Left renal pelvis (tissue), 4 donors: ENCODE results near the gene OPN3. TPM values are rescaled to one million over a fixed set of nuclear protein-coding genes. Genes with fewer than 3 reads are reported as not detected.

ENCODE experiments used
- DNase-seq, 4 donors: peaks; one replicate each; pipeline ENCODE4 v3.0.0-alpha.2; 2013; ENCODE audit warnings: low read depth in 4 of 4, low spot score in 3 of 4
- polyA plus RNA-seq, 4 donors: library from polyadenylated mRNA; unstranded; fragments of 120-200 nt; gene quantifications; one replicate each; pipeline ENCODE4 v1.2.1, GENCODE V29; 2013; ENCODE audit not compliant: insufficient read length in 4 of 4

The OPN3 gene
- polyA plus RNA-seq, 4 donors = 21.1 to 50.5 (median 47.0) TPM

- DNase-seq = no peak
These were observed 7.5 kb upstream of the OPN3 start for GRCh38 chr1:241647658-241648057.

DNA sequence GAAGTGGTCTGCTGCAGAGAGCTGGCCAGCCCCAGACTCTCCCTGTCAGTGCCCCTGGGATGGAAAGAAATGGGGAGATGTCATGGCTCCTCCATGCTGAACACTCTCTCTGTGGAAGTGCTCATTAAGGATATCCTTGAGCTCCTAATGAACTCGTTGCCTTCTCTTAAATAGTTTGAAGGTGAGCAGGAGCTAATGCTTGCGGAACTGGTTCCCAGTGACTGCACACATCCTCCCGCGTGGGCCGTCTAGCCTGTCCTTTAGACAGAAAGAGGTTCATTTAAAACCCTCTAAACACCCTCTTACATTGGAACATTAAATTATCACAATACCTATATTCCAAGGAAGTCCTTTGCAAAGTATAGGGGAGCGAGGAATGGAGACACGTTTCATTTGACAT, 6.0 kb upstream of the OPN3 start:
- no peak for DNase-seq

- DNase-seq = no peak
These were observed 5.0 kb upstream of the OPN3 start for GRCh38 chr1:241645199-241645598.

- no peak for DNase-seq
These were observed 4.1 kb upstream of the OPN3 start for GRCh38 chr1:241644259-241644658.

GRCh38 chr1:241642593-241642944, 2.4 kb upstream of the OPN3 start:
- no peak for DNase-seq

- DNase-seq = no peak
These were observed 1.8 kb upstream of the OPN3 start for GRCh38 chr1:241641773-241642592.

DNA sequence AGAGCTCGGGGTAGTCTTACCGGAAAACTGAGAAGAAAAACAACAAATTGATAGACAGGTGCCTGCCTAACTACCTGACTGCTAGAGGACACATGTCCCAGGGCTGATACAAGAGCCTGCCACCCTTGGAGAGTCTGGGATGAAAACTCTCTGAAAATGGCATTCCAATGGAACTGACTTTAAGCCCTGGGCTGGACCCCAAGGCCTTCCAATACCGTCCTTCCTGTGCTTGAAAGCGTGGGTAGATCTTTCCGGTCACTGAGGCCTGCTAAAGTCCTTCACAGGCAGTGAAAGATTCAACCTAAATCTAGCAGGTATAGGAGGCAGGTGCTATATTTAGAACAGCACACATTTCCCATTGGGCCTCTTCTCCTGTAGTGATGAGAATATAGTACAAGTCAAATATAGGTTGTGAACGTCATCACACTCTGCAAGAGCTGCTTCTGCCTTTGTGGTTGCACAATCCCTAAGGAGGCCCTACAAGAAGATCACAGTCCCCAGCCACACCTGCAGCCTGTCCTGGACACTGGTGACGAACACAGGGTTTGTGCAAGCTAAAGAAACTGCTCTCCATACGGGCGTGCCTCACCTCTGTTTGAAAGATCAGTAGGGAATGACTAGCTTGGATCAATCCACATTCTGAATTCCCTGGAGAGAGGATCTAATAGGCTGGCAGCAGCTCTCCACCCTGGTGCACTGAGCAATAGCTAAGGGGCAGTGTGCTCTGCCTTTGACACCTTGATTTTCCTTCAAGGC, 876 bp upstream of the OPN3 start:
- peak in 1 of 4 donors; percentile 6 for DNase-seq

- peak in 2 of 4 donors; percentile 18 to 29 for DNase-seq
These were observed 483 bp downstream of the OPN3 start for GRCh38 chr1:241639623-241640148.

DNA sequence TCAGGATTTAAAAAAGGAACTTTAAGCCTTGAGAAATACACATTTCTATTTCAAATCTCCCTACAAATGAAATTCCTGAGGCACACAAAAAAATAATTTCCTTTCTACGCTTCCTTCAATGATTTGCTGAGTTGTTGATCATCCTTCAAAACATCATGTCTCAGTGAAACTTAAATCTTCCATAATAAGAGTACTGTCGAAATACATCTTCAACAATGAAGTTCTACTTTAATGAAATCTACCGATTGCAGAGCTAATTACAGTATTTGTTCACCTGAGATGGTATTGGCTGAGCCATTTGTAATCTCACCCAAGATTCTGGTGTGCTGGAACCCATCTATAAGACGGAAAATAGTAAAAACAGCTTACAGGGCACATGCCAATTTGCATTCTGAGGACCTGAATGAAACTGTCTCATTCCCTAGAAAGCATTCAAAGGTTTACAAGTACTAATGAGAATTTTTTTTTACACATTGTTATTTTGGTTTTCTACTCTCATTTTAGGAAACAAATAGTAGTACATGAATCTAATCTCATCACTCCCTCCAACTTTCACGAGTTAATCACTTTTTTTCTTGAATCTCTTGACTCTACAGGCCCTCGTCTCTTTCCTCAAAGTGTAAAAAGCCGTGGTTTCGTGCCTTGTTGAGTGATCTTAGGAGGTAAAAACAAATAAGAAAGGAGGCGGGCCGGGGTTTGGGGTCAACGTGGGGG, 1.1 kb downstream of the OPN3 start:
- no peak for DNase-seq

GRCh38 chr1:241638099-241638682, 2.0 kb downstream of the OPN3 start:
- DNase-seq = no peak

DNA sequence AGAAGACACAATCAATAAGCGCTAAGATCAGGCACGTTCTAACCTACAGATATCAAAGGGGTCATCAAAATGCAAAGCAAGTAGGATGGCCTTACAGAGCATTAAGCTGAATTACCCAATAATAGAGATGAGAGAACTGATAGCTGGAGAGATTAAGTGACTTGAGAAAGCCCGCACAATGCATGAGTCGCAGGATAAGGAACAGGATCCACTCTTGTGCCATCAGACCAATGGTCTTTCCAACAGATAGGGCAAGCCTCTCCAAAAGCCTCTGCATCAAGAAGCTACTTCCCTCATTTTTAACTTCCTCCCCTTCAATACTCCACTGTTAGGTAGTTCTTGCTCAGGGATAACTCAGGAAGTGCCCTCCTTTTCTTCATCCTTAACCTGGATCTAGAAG, 2.6 kb downstream of the OPN3 start:
- no peak for DNase-seq

DNA sequence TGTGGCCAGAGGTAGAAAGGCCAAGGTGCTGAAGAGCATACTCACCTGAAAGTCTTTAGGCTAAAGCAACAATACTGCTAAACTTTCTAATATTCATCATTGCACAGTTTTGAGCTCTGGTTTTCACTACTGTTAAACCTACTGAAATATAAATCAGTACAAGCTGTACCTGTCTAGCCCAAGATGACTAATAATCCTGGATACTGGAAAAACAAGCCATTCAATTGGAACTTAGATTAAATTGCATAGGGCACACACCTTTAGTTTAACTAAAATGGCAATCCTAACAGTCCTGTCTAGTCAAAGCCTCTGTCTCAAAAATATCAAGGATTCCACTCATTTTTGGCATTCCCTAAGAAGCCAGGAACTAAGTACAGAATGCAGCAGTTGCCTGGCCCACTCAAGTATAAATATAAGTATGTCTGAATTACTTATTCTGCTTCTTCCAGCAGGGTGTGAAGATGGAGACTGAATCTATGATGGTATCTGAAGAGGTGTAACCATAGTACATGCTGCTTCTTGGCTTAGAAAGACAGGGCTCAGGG, 3.1 kb downstream of the OPN3 start:
- no peak for DNase-seq

GRCh38 chr1:241636291-241636690, 3.9 kb downstream of the OPN3 start:
- DNase-seq = no peak

GRCh38 chr1:241635556-241636152, 4.5 kb downstream of the OPN3 start:
- DNase-seq = no peak

GRCh38 chr1:241632987-241633386, 7.2 kb downstream of the OPN3 start:
- no peak for DNase-seq

GRCh38 chr1:241631674-241632073, 8.5 kb downstream of the OPN3 start:
- no peak for DNase-seq

DNA sequence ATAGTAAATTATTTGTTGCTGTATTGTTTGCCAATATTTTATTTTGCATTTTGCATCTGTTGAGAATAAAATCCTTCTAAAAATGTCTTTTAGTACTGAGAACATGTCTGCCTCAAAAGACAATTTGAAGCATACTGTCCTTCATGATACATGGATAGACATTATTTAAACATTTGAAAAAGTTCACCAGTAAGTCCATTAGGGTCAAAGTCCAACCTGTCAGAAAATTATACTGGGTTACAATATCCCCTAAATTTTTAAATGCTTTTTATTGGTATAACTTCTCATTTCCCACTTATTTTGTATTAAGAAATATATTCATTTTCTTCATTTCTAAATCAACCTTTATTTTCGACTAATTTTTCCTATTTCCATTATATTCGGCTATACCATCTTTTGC, 9.3 kb downstream of the OPN3 start:
- DNase-seq = no peak

- no peak for DNase-seq
These were observed 9.7 kb downstream of the OPN3 start for GRCh38 chr1:241630476-241630875.

DNA sequence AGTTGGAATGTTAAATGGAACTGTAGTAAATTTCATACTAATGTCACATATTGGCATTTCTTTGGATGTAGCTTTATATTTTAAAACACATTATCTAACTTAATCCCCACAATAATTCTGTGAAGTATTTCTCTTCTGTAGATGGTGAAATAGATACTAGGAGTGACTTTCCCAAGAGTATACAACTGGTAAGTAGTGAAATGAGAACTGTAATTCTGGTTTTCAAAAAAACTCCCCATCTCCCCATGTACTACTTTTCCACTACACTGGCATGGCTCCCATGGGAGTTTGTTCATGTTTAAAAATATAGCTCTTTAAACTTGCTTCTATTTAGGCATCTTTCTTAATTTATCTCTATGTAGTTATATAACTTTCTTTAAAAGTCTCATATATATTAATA, 10.2 kb downstream of the OPN3 start:
- no peak for DNase-seq
